T-cell (primary cell): ENCODE measurements around the gene ABI1. TPM values are rescaled to one million over a fixed set of nuclear protein-coding genes. Genes with fewer than 3 reads are reported as not detected.

Experiments used
- ATAC-seq, 4 experiments: fragments of 200-7000 bp in 3 of 4; fragments of 150-1000 bp in 1 of 4; cut with Tn5 transposase; replicated peaks in 1 of 4; 1 replicate in 3 of 4; 2 replicates in 1 of 4; pipeline ENCODE4 v1.10.0; 2021; ENCODE audit warnings: moderate library complexity in 3 of 4, mild to moderate bottlenecking in 2 of 4, moderate number of reproducible peaks in 1 of 4
- CTCF ChIA-PET, 2 donors: fragments of 300-600 bp; sonication (Branson Sonifier 250); formaldehyde crosslinking; loops; one replicate each; lab custom pipeline; 2022; ENCODE audit warnings: antibody characterized with exemption in 2 of 2; lab: Charles Lee
- POLR2A ChIA-PET, 2 donors: fragments of 300-600 bp; sonication (Branson Sonifier 250); formaldehyde crosslinking; loops; one replicate each; lab custom pipeline; 2022; ENCODE audit warnings: antibody characterized with exemption in 2 of 2; lab: Charles Lee
- DNase-seq, 35 experiments: peaks; one replicate each; pipeline versions ENCODE4 v3.0.0 to v3.0.0-alpha.2; 2013 to 2023
- H3K27ac ChIP-seq: one replicate; pipeline ENCODE4 v1.5.1; 2013; ENCODE audit warnings: low read length
- H3K27me3 ChIP-seq, 2 experiments: replicated peaks in 1 of 2; 1 replicate in 1 of 2; 2 replicates in 1 of 2; pipeline versions ENCODE4 v1.6.1 to v1.7.0; 2013; ENCODE audit warnings: low read length in 1 of 2, mixed read lengths in 1 of 2; ENCODE audit not compliant: control insufficient read depth in 2 of 2, insufficient read depth in 2 of 2; ENCODE audit errors: extremely low read depth in 1 of 2
- H3K36me3 ChIP-seq, 2 donors: 1 replicate in 1 of 2; 2 replicates in 1 of 2; pipeline versions ENCODE4 v1.6.1 to v1.7.0; 2013; ENCODE audit warnings: low read length in 1 of 2; ENCODE audit not compliant: control insufficient read depth in 2 of 2, insufficient read depth in 1 of 2; ENCODE audit errors: extremely low read depth in 1 of 2
- H3K4me1 ChIP-seq, 2 experiments: 1 replicate in 1 of 2; 2 replicates in 1 of 2; pipeline versions ENCODE4 v1.6.1 to v1.7.0; 2013; ENCODE audit warnings: low read length in 2 of 2, mixed read lengths in 1 of 2; ENCODE audit not compliant: insufficient read depth in 2 of 2, control insufficient read depth in 1 of 2; ENCODE audit errors: extremely low read depth in 1 of 2
- H3K4me3 ChIP-seq, 2 donors: 1 replicate in 1 of 2; 2 replicates in 1 of 2; pipeline versions ENCODE4 v1.5.1 to v1.7.0; 2013; ENCODE audit warnings: mild to moderate bottlenecking in 2 of 2, low read length in 1 of 2, moderate library complexity in 1 of 2; ENCODE audit not compliant: control insufficient read depth in 1 of 2; ENCODE audit errors: extremely low read depth in 1 of 2
- H3K9me3 ChIP-seq: 2 replicates; pipeline ENCODE4 v1.7.0; 2013
- H3K27ac Mint-ChIP-seq, 2 donors: one replicate each; pipeline ENCODE4 v1.8.0; 2020 to 2021; ENCODE audit warnings: mild to moderate bottlenecking in 2 of 2, mixed read lengths in 2 of 2
- H3K27me3 Mint-ChIP-seq, 2 donors: one replicate each; pipeline ENCODE4 v1.8.0; 2021 to 2022; ENCODE audit warnings: mixed read lengths in 2 of 2
- H3K36me3 Mint-ChIP-seq: one replicate; pipeline ENCODE4 v1.8.0; 2021; ENCODE audit warnings: mixed read lengths
- H3K4me1 Mint-ChIP-seq, 3 donors: one replicate each; pipeline ENCODE4 v1.8.0; 2020 to 2022; ENCODE audit warnings: mixed read lengths in 3 of 3, mild to moderate bottlenecking in 1 of 3
- H3K4me3 Mint-ChIP-seq, 3 donors: one replicate each; pipeline ENCODE4 v1.8.0; 2020 to 2022; ENCODE audit warnings: mild to moderate bottlenecking in 3 of 3, mixed read lengths in 3 of 3, moderate library complexity in 3 of 3
- H3K9me3 Mint-ChIP-seq, 3 donors: one replicate each; pipeline ENCODE4 v1.8.0; 2020 to 2022; ENCODE audit warnings: mixed read lengths in 3 of 3
- WGBS: methylation state at CpG from one replicate; pipeline ENCODE4 v1.1.5; 2013; ENCODE audit warnings: missing lambda C conversion rate; ENCODE audit not compliant: insufficient coverage; 5-methylcytosine and 5-hydroxymethylcytosine counted together
- total RNA-seq, 35 experiments: library from RNA in 6 of 35; stranded (reverse) in 6 of 35; fragments of 120-200 nt in 1 of 35; gene quantifications; one replicate each; pipeline versions ENCODE4 v1.2.1 to v1.2.4 and lab custom pipeline; 2013 to 2026

Gene ABI1
- total RNA-seq, 5 donors from 2014 or later (not counting 1 experiment from before 2014, with no cell fraction given) = 51.9 to 78.8 (median 60.0) TPM

DNA sequence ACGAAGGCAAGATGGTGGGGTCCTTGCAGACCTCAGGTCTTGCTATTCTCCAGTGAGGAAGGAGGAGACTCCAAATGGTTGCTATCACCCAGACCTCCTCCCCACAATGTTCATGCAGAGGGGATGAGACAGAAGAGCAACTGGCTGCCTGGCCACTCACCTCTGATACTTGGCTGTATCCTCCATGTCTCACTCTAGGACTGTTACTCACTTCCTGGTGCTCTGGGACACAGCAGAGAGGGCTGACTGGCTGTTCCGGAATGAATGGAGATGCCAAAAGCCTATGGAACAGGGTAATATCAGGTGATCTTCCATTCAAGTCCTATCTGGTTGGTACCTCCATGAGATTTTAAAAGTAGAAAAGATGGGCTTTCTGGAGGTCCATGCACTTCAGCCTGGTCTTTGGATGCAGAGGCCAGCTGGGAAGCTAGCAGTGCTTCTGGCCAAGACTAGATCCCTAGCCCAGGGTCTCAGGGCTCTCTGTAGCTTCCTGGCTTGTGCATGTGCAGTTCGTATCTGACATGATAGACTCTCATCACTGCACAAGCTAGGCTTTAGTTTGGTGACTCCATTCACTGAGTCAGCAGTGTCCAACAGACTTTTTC is 27.0 kb upstream of the ABI1 start:
- H3K4me1 Mint-ChIP-seq = no peaks in the 10 kb centered on the region
- H3K36me3 ChIP-seq = no peaks in the 10 kb centered on the region
- no peak overlapping the region for H3K4me3 Mint-ChIP-seq
- ATAC-seq = no peak
- peaks cover 0 to 5% of the 10 kb centered on the region in 2 experiments for H3K27me3 ChIP-seq
- H3K4me1 ChIP-seq = no peaks in the 10 kb centered on the region
- H3K27me3 Mint-ChIP-seq = peaks cover 8 to 11% of the 10 kb centered on the region in 2 donors
- POLR2A ChIA-PET = no interaction called here
- H3K27ac ChIP-seq = no peak overlapping the region
- H3K4me3 ChIP-seq = no peak overlapping the region
- 70% methylated on average over 2 of the region's 3 CpGs for WGBS
- CTCF ChIA-PET = no interaction called here
- H3K9me3 ChIP-seq = no peaks in the 10 kb centered on the region
- H3K9me3 Mint-ChIP-seq = no peaks in the 10 kb centered on the region
- no peak for DNase-seq
- no peak overlapping the region for H3K27ac Mint-ChIP-seq
- H3K36me3 Mint-ChIP-seq = no peaks in the 10 kb centered on the region

DNA sequence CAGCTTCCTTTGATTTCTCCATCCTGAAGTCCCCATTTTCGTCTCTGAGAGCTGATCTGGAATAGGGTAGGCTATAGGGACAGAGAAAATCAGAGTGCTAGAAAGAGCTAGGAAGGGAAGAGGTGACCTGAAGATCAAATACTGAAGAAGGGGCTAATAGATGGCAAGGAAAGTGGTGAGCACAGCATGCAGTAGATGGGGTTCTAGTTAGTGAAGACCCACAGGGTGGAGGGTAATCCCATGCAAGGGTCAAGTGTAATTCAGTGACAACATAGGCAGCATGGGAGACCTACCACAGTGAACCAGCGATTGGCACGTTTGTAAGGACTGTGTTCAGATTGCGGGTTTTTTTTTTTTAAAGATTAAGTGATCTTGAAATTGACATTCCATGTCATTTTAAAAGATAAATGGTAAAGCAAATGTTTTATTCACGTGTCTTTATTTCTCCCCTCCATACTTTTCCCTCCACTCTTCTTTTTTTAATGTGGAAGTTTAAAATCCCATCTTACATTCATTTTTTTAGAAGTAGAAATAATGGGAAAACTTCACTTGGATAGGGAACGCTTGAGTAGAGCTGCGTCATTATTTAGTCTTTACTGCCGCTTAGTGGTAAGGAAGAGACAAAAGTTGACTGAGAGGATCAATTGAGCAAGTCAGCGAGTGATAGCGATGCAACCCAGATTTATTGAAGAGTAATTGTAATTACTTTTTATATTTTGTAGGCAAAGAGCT is 21.0 kb upstream of the ABI1 start:
- H3K36me3 Mint-ChIP-seq = no peaks in the 10 kb centered on the region
- Histone ChIP-seq H3K4me1 (no peaks in the 10 kb centered on the region), H3K27ac (no peak overlapping the region), H3K9me3 (no peaks in the 10 kb centered on the region), H3K36me3 (no peaks in the 10 kb centered on the region), H3K27me3 (peaks cover 0 to 9% of the 10 kb centered on the region in 2 experiments), H3K4me3 (no peak overlapping the region)
- peaks cover 7 to 18% of the 10 kb centered on the region in 2 donors for H3K27me3 Mint-ChIP-seq
- no peaks in the 10 kb centered on the region for H3K9me3 Mint-ChIP-seq
- CTCF ChIA-PET = interaction anchor here (0.6 to 3.9 kb wide), 37 partner anchors 12 to 1802 kb away, joined by 3 to 58 read pairs (median 4); partner anchors contain the start of gene ABI1 (in 1 of the 2)
- DNase-seq = peak in 2 of 35 experiments; percentile 15 to 69
- ATAC-seq = peak; percentile 73 to 78 (median 76)
- WGBS = 18% methylated on average over 4 of the region's 10 CpGs
- no peak overlapping the region for H3K27ac Mint-ChIP-seq
- no peak overlapping the region for H3K4me3 Mint-ChIP-seq
- POLR2A ChIA-PET = interaction anchor here in 1 of 2 donors (0.8 to 1.6 kb wide), 2 partner anchors 156 to 163 kb away, joined by 3 read pairs; no protein-coding TSS in a partner anchor
- H3K4me1 Mint-ChIP-seq = peaks cover 0 to 3% (median 1%) of the 10 kb centered on the region in 3 donors

DNA sequence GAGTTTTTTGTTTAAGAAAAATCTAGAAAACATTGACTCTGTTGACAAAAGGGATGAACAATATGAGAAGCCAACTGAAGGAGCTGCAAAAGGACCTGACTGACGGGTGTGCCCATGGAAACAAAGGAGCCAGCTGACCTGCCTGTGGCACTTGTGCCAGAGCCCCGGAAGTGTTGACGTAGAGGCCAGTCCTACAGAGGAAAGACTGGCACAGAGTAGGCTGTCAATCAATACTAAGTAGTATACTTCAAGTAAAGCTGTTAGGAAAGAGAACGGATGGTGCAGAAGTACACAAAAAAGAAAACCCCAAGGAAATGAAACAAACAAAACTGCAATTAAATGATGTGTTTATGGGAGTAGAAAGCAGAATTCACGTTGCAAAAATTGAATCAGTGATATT is 19.0 kb upstream of the ABI1 start:
- H3K27me3 ChIP-seq = peaks cover 0 to 12% of the 10 kb centered on the region in 2 experiments
- ATAC-seq = no peak
- no peaks in the 10 kb centered on the region for H3K4me1 ChIP-seq
- Mint-ChIP-seq H3K9me3 (no peaks in the 10 kb centered on the region), H3K36me3 (no peaks in the 10 kb centered on the region), H3K27me3 (peaks cover 7 to 20% of the 10 kb centered on the region in 2 donors), H3K4me3 (no peak overlapping the region), H3K27ac (no peak overlapping the region), H3K4me1 (peaks cover 0 to 3% (median 1%) of the 10 kb centered on the region in 3 donors)
- no peaks in the 10 kb centered on the region for H3K36me3 ChIP-seq
- CTCF ChIA-PET = interaction anchor here (0.6 to 2.2 kb wide), 3 partner anchors 18 to 559 kb away, joined by 4 to 9 read pairs (median 6); partner anchors contain the start of gene ABI1 (in 1 of the 2)
- POLR2A ChIA-PET = no interaction called here
- 52% methylated on average over 2 of the region's 5 CpGs for WGBS
- no peak for DNase-seq
- H3K27ac ChIP-seq = no peak overlapping the region
- H3K9me3 ChIP-seq = no peaks in the 10 kb centered on the region
- H3K4me3 ChIP-seq = no peak overlapping the region

DNA sequence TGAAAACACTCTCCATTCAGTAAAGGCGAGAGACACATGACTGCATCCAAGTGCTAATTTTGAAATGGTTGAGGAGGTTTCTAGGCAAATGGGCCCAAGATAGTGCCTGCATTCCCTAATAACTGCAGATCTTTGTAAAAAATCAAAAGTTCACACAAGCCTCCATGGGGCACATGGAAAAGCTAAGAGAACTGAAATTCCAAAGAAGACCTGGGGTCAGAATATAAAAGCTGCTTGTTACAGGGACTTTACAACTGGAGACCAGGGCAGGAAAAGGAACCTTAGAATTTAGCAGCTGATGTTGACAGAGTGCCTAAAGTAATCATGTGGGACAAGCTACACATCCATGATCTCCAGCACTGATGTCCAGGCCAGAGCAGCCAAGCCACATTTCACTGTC is 10.0 kb upstream of the ABI1 start:
- H3K27me3 Mint-ChIP-seq = no peaks in the 10 kb centered on the region
- Histone ChIP-seq H3K27ac (no peak overlapping the region), H3K9me3 (no peaks in the 10 kb centered on the region), H3K4me1 (peaks cover 0 to 3% of the 10 kb centered on the region in 2 experiments), H3K4me3 (no peak overlapping the region), H3K27me3 (no peaks in the 10 kb centered on the region), H3K36me3 (no peaks in the 10 kb centered on the region)
- no peaks in the 10 kb centered on the region for H3K36me3 Mint-ChIP-seq
- peaks cover 6 to 7% (median 6%) of the 10 kb centered on the region in 3 donors for H3K4me1 Mint-ChIP-seq
- no peaks in the 10 kb centered on the region for H3K9me3 Mint-ChIP-seq
- no peak overlapping the region for H3K4me3 Mint-ChIP-seq
- DNase-seq (no peak), ATAC-seq (no peak)
- WGBS = no CpG with 5 or more reads among the region's 1 CpG
- ChIA-PET CTCF (interaction anchor here in 1 of 2 donors (0.5 to 1.0 kb wide), 3 partner anchors 9 to 348 kb away, joined by 3 to 5 read pairs (median 3); no protein-coding TSS in a partner anchor), POLR2A (interaction anchor here in 1 of 2 donors (0.6 kb wide), 1 partner anchor 47 kb away, joined by 6 read pairs; no protein-coding TSS in a partner anchor)
- no peak overlapping the region for H3K27ac Mint-ChIP-seq

DNA sequence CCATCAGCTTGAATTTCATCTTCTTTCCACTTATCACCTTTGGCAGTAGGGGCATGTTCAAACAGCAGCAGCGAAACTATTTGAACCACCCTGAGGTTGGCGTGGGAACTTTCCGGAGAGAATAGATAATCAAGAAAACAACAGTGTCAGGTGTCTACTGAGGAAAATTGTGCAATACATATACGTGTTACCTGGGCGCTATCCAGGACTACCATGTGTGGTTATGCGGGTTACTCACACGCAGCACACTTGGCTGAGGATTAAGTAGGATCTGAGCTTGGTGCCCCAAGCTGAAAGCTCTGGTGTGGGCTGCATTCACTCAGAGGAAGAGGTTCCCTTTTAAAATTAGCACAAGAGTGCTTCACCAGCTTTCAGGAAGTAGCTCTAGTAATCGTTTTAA is 8.8 kb upstream of the ABI1 start:
- ATAC-seq = peak; percentile 29 to 57 (median 45)
- H3K27me3 ChIP-seq = no peaks in the 10 kb centered on the region
- Mint-ChIP-seq H3K27ac (peak overlapping the region; percentile 40 to 67), H3K9me3 (no peaks in the 10 kb centered on the region), H3K4me1 (peaks cover 6 to 7% (median 6%) of the 10 kb centered on the region in 3 donors), H3K36me3 (no peaks in the 10 kb centered on the region), H3K4me3 (peak overlapping the region in 1 of 3 donors; percentile 10), H3K27me3 (peaks cover 0 to 2% of the 10 kb centered on the region in 2 donors)
- WGBS = 42% methylated on average over 7 of the region's 8 CpGs
- peaks cover 0 to 3% of the 10 kb centered on the region in 2 experiments for H3K4me1 ChIP-seq
- no peak overlapping the region for H3K4me3 ChIP-seq
- ChIA-PET POLR2A (no interaction called here), CTCF (interaction anchor here in 1 of 2 donors (1.0 kb wide), 1 partner anchor 13 kb away, joined by 4 read pairs; no protein-coding TSS in a partner anchor)
- peak in 1 of 35 experiments; percentile 28 for DNase-seq
- no peaks in the 10 kb centered on the region for H3K36me3 ChIP-seq
- no peak overlapping the region for H3K27ac ChIP-seq
- H3K9me3 ChIP-seq = no peaks in the 10 kb centered on the region
